ENCODE measurements around the gene LAMA1.

DNA sequence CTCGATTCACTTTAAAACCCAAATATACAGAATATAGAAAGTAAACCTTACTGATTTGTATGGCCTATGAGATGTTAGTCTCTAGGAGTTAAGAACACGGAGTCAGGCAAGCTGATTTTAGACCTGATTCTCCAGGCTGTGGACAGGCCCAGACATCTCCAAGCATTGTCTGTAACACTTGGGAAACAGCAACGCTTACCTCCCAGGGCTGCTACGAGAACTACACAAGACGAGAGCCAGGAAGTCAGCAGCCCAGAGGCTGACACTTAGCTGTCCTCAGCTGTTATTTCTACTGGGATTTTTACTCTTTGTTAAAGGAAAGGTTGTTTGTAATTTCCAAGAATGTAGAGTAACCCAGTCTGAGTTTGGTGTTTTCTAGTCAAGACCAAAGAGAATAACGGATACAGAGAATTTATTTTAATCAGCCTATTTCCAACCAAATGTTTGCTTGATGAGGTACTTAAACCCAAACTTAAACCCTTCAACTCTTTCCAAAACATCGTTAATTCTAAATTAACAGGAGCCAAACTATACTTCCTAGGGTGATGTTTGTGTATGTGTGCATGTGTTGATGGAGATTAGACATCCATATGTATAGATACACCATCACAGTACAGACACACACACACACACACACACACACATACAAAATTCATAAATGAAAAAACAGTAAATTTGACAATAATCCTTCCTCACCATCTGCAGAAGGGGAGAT is 123.4 kb downstream of the LAMA1 start:
- TF ChIP-seq REST (IDR thresholded peaks at IDR 0.05; ENCODE audit: borderline replicate concordance) (no peak), MXI1 (conservative IDR thresholded peaks at IDR 0.05; ENCODE audit: poor library complexity, severe bottlenecking) (no peak)
- TF ChIP-seq, protein P1, sequence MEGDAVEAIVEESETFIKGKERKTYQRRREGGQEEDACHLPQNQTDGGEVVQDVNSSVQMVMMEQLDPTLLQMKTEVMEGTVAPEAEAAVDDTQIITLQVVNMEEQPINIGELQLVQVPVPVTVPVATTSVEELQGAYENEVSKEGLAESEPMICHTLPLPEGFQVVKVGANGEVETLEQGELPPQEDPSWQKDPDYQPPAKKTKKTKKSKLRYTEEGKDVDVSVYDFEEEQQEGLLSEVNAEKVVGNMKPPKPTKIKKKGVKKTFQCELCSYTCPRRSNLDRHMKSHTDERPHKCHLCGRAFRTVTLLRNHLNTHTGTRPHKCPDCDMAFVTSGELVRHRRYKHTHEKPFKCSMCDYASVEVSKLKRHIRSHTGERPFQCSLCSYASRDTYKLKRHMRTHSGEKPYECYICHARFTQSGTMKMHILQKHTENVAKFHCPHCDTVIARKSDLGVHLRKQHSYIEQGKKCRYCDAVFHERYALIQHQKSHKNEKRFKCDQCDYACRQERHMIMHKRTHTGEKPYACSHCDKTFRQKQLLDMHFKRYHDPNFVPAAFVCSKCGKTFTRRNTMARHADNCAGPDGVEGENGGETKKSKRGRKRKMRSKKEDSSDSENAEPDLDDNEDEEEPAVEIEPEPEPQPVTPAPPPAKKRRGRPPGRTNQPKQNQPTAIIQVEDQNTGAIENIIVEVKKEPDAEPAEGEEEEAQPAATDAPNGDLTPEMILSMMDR (IDR thresholded peaks at IDR 0.05; ENCODE audit: poor library complexity, severe bottlenecking): no peak

All from neural cell (in vitro differentiated cells).